WTC11 (cell line): Measurements from ENCODE around the gene U2AF1L4. TPM values are rescaled to one million over a fixed set of nuclear protein-coding genes. Genes with fewer than 3 reads are reported as not detected.
A peak's percentile ranks its signal among the peaks of the same experiment; 100 is the strongest.

Source experiments
- ATAC-seq: fragments of 200-7000 bp; cut with Tn5 transposase; 2 replicates; pipeline ENCODE4 v1.10.0; 2021; ENCODE audit warnings: mild to moderate bottlenecking, moderate library complexity
- CTCF ChIA-PET: fragments of 300-600 bp; sonication (Branson Sonifier 250); formaldehyde crosslinking; loops from one replicate; lab custom pipeline; 2021; ENCODE audit warnings: antibody characterized with exemption; lab: Charles Lee
- POLR2A ChIA-PET: fragments of 350-600 bp; sonication (Branson Sonifier 250); formaldehyde crosslinking; loops from one replicate; lab custom pipeline; 2021; ENCODE audit warnings: antibody characterized with exemption; lab: Charles Lee
- DNase-seq: peaks from one replicate; pipeline ENCODE4 v3.0.0; 2021; ENCODE audit warnings: low spot score
- H3K27ac Mint-ChIP-seq: 2 replicates; pipeline ENCODE4 v1.8.0; 2021; ENCODE audit warnings: mixed read lengths
- H3K27me3 Mint-ChIP-seq: 2 replicates; pipeline ENCODE4 v1.8.0; 2021; ENCODE audit warnings: low read depth, mild to moderate bottlenecking, moderate library complexity, mixed read lengths
- H3K36me3 Mint-ChIP-seq: 2 replicates; pipeline ENCODE4 v1.8.0; 2021; ENCODE audit warnings: mixed read lengths
- H3K4me1 Mint-ChIP-seq: 2 replicates; pipeline ENCODE4 v1.8.0; 2022; ENCODE audit warnings: mixed read lengths
- H3K4me3 Mint-ChIP-seq: 2 replicates; pipeline ENCODE4 v1.8.0; 2021; ENCODE audit warnings: mild to moderate bottlenecking, moderate library complexity, mixed read lengths
- H3K9me3 Mint-ChIP-seq: 2 replicates; pipeline ENCODE4 v1.8.0; 2021; ENCODE audit warnings: mixed read lengths
- AFF4 ChIP-seq: sonication (generic); formaldehyde crosslinking; IDR thresholded peaks from 2 replicates; pipeline ENCODE4 v1.8.1; 2023; ENCODE audit warnings: mild to moderate bottlenecking, missing genetic modification reagents, borderline replicate concordance
- E2F5 ChIP-seq: sonication (generic); formaldehyde crosslinking; IDR thresholded peaks from 2 replicates; pipeline ENCODE4 v1.8.1; 2022; ENCODE audit warnings: mild to moderate bottlenecking, moderate library complexity, missing genetic modification reagents
- NFYB ChIP-seq: sonication (generic); formaldehyde crosslinking; conservative IDR thresholded peaks from 2 replicates; pipeline ENCODE4 v1.8.0; 2022; ENCODE audit warnings: low read depth, missing genetic modification reagents
- NR3C1 ChIP-seq: sonication (generic); formaldehyde crosslinking; conservative IDR thresholded peaks from 2 replicates; pipeline ENCODE4 v1.8.1; 2023; ENCODE audit warnings: low read depth, mild to moderate bottlenecking, missing genetic modification reagents
- PRDM15 ChIP-seq: sonication (generic); formaldehyde crosslinking; IDR thresholded peaks from 2 replicates; pipeline ENCODE4 v1.8.0; 2022; ENCODE audit warnings: missing genetic modification reagents
- PRRX2 ChIP-seq: fragments of 250-450 bp; sonication (Bioruptor Pico); IDR thresholded peaks from 2 replicates; pipeline ENCODE4 v1.8.0; 2021; ENCODE audit warnings: mild to moderate bottlenecking
- RORB ChIP-seq: fragments of 250-450 bp; sonication (Bioruptor Pico); IDR thresholded peaks from 2 replicates; pipeline ENCODE4 v1.9.0; 2021; ENCODE audit warnings: mild to moderate bottlenecking
- SMAD4 ChIP-seq: sonication (generic); formaldehyde crosslinking; IDR thresholded peaks from 2 replicates; pipeline ENCODE4 v1.8.0; 2022; ENCODE audit warnings: mild to moderate bottlenecking, missing genetic modification reagents
- SP1 ChIP-seq: sonication (generic); formaldehyde crosslinking; conservative IDR thresholded peaks from 2 replicates; pipeline ENCODE4 v1.8.1; 2022; ENCODE audit warnings: missing genetic modification reagents
- USF1 ChIP-seq: sonication (generic); formaldehyde crosslinking; IDR thresholded peaks from 2 replicates; pipeline ENCODE4 v1.8.0; 2022; ENCODE audit warnings: mild to moderate bottlenecking, missing genetic modification reagents
- USF2 ChIP-seq: sonication (generic); formaldehyde crosslinking; IDR thresholded peaks from 2 replicates; pipeline ENCODE4 v1.8.1; 2023; ENCODE audit warnings: mild to moderate bottlenecking, missing genetic modification reagents, moderate library complexity
- ZBTB43 ChIP-seq: sonication (generic); formaldehyde crosslinking; IDR thresholded peaks from 2 replicates; pipeline ENCODE4 v1.8.1; 2023; ENCODE audit warnings: mild to moderate bottlenecking, missing genetic modification reagents
- ZNF121 ChIP-seq: sonication (generic); formaldehyde crosslinking; IDR thresholded peaks from 2 replicates; pipeline ENCODE4 v1.8.0; 2023; ENCODE audit warnings: missing genetic modification reagents
- ZNF671 ChIP-seq: fragments of 250-450 bp; sonication (Bioruptor Pico); IDR thresholded peaks from 2 replicates; pipeline ENCODE4 v1.8.0; 2021; ENCODE audit warnings: mild to moderate bottlenecking
- total RNA-seq: library from RNA; stranded (reverse); gene quantifications from 3 replicates; pipeline ENCODE4 v1.2.3, GENCODE V29; 2021

The U2AF1L4 gene
- total RNA-seq, 1 experiment from 2014 or later = 20.9 TPM

- Mint-ChIP-seq H3K9me3 (no peaks in the 10 kb centered on the region), H3K4me3 (peak overlapping the region; percentile 70), H3K36me3 (no peaks in the 10 kb centered on the region), H3K27me3 (peaks cover 30% of the 10 kb centered on the region), H3K27ac (no peak overlapping the region), H3K4me1 (peaks cover 32% of the 10 kb centered on the region)
- no peak for DNase-seq
- ChIA-PET POLR2A (interaction anchor here (1.1 kb wide), 1 partner anchor 14 kb away, joined by 6 read pairs; no protein-coding TSS in a partner anchor), CTCF (interaction anchor here (0.9 to 2.5 kb wide), 5 partner anchors 9 to 80 kb away, joined by 3 to 11 read pairs (median 3); partner anchors contain the start of gene KIRREL2)
- TF ChIP-seq PRRX2 (no peak), ZBTB43 (CRISPR knock-in tag) (no peak), NR3C1 (CRISPR knock-in tag) (no peak), ZNF121 (CRISPR knock-in tag) (peak; percentile 82), SMAD4 (CRISPR knock-in tag) (no peak), ZNF671 (CRISPR knock-in tag) (no peak)
- no peak for ATAC-seq
These were observed 31.0 kb upstream of the U2AF1L4 start for GRCh38 chr19:35776102-35776788.

- ChIA-PET POLR2A (no interaction called here), CTCF (interaction anchor here (0.9 to 2.5 kb wide), 4 partner anchors 9 to 81 kb away, joined by 3 to 11 read pairs (median 4); partner anchors contain the start of gene KIRREL2)
- ATAC-seq = peak; percentile 87
- H3K4me3 Mint-ChIP-seq = peak within 1 kb of the TSS; percentile 70
- peaks cover 30% of the 10 kb centered on the region for H3K4me1 Mint-ChIP-seq
- H3K27me3 Mint-ChIP-seq = peaks cover 30% of the 10 kb centered on the region
- TF ChIP-seq E2F5 (CRISPR knock-in tag) = peak; percentile 70; the same call in 1 of the 2 replicates
- peak; percentile 91 for TF ChIP-seq SP1 (CRISPR knock-in tag)
- TF ChIP-seq PRDM15 = peak; percentile 84
- TF ChIP-seq RORB (CRISPR knock-in tag) = no peak
- TF ChIP-seq NFYB (CRISPR knock-in tag) = peak; percentile 64
- TF ChIP-seq AFF4 = no peak
- no peak for TF ChIP-seq USF1
- TF ChIP-seq USF2 (CRISPR knock-in tag) = 0 out of 2 replicates have a peak, but pooled peaks have one; percentile 6
- no peaks in the 10 kb centered on the region for H3K36me3 Mint-ChIP-seq
- no peaks in the 10 kb centered on the region for H3K9me3 Mint-ChIP-seq
- H3K27ac Mint-ChIP-seq = no peak within 1 kb of the TSS
- DNase-seq = peak; percentile 100
These were observed 30.3 kb upstream of the U2AF1L4 start, which contains the start of gene ARHGAP33 for GRCh38 chr19:35775298-35776101. ARHGAP33 (plus strand) TSS chr19:35775564; CDS start chr19:35775659, 95 bp downstream.
